ENCODE measurements around the gene KIF1A.

Gene KIF1A

GRCh38 chr2:240713071-240713927 lies 106.7 kb downstream of the KIF1A start:
- Histone ChIP-seq H3K9ac (ENCODE audit: low read depth, low read length) (no peak overlapping the region), H3K27ac (ENCODE audit: low read depth, low read length) (no peak overlapping the region), H3K4me3 (ENCODE audit: low read depth, low read length) (no peak overlapping the region), H3K4me1 (ENCODE audit: control insufficient read depth, insufficient read depth, low read length) (no peaks in the 10 kb centered on the region), H3K36me3 (ENCODE audit: control insufficient read depth, insufficient read depth, low read length) (peaks cover 21% of the 10 kb centered on the region), H3K27me3 (ENCODE audit: control insufficient read depth, insufficient read depth, low read length) (no peaks in the 10 kb centered on the region), H3K9me3 (ENCODE audit: control insufficient read depth, insufficient read depth, low read length) (no peaks in the 10 kb centered on the region)

GRCh38 chr2:240712121-240712520 lies 107.9 kb downstream of the KIF1A start:
- peaks cover 10% of the 10 kb centered on the region for H3K36me3 ChIP-seq (ENCODE audit: control insufficient read depth, insufficient read depth, low read length)
- H3K4me3 ChIP-seq (ENCODE audit: low read depth, low read length), result no peak overlapping the region
- H3K9me3 ChIP-seq (ENCODE audit: control insufficient read depth, insufficient read depth, low read length), result no peaks in the 10 kb centered on the region
- H3K9ac ChIP-seq (ENCODE audit: low read depth, low read length), result no peak overlapping the region
- no peak overlapping the region for H3K27ac ChIP-seq (ENCODE audit: low read depth, low read length)
- H3K4me1 ChIP-seq (ENCODE audit: control insufficient read depth, insufficient read depth, low read length), result no peaks in the 10 kb centered on the region
- H3K27me3 ChIP-seq (ENCODE audit: control insufficient read depth, insufficient read depth, low read length), result no peaks in the 10 kb centered on the region

DNA sequence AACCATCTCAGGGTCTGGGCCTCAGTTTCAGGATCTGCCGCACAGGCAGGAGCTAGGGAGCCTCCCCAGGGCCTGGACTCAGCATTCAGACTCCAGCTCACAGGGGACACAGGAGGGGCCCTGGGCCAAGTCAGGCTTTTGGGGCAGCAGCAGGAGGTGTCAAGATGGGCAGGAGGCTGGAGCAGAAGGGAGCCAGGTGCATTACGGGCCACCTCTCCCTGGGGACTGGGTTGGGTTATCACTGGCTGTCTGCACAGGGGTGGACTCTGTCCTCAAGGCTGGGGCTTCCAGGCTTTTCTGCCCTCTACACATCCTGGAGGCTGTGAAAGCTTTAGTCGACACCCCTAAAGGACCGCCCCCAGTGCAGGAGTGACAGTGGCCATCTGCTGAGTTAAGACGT lies 108.3 kb downstream of the KIF1A start:
- Histone ChIP-seq H3K4me3 (ENCODE audit: low read depth, low read length) (no peak overlapping the region), H3K36me3 (ENCODE audit: control insufficient read depth, insufficient read depth, low read length) (peaks cover 6% of the 10 kb centered on the region; the same call in 1 of the 2 replicates), H3K27ac (ENCODE audit: low read depth, low read length) (no peak overlapping the region), H3K4me1 (ENCODE audit: control insufficient read depth, insufficient read depth, low read length) (no peaks in the 10 kb centered on the region), H3K9ac (ENCODE audit: low read depth, low read length) (no peak overlapping the region), H3K9me3 (ENCODE audit: control insufficient read depth, insufficient read depth, low read length) (no peaks in the 10 kb centered on the region), H3K27me3 (ENCODE audit: control insufficient read depth, insufficient read depth, low read length) (no peaks in the 10 kb centered on the region)

GRCh38 chr2:240711296-240711695 lies 108.7 kb downstream of the KIF1A start:
- no peaks in the 10 kb centered on the region for H3K27me3 ChIP-seq (ENCODE audit: control insufficient read depth, insufficient read depth, low read length)
- H3K4me3 ChIP-seq (ENCODE audit: low read depth, low read length), result no peak overlapping the region
- no peak overlapping the region for H3K9ac ChIP-seq (ENCODE audit: low read depth, low read length)
- no peaks in the 10 kb centered on the region for H3K4me1 ChIP-seq (ENCODE audit: control insufficient read depth, insufficient read depth, low read length)
- H3K27ac ChIP-seq (ENCODE audit: low read depth, low read length), result no peak overlapping the region
- peaks cover 2% of the 10 kb centered on the region; the same call in 1 of the 2 replicates for H3K36me3 ChIP-seq (ENCODE audit: control insufficient read depth, insufficient read depth, low read length)
- H3K9me3 ChIP-seq (ENCODE audit: control insufficient read depth, insufficient read depth, low read length), result no peaks in the 10 kb centered on the region

DNA sequence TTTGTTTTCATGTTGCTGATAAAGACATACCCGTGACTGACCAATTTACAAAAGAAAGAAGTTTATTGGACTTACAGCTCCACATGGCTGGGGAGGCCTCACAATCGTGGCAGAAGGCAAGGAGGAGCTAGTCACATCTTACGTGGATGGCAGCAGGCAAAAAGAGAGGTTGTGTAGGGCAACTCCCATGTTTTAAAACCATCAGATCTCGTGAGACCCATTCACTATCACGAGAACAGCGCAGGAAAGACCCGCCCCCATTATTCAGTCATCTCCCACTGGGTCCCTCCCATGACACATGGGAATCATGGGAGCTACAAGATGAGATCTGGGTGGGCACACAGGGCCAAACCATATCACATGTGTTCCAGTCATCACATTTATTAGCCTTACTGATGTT lies 111.6 kb downstream of the KIF1A start:
- Histone ChIP-seq H3K36me3 (ENCODE audit: control insufficient read depth, insufficient read depth, low read length) (no peaks in the 10 kb centered on the region), H3K27me3 (ENCODE audit: control insufficient read depth, insufficient read depth, low read length) (no peaks in the 10 kb centered on the region), H3K9ac (ENCODE audit: low read depth, low read length) (no peak overlapping the region), H3K4me1 (ENCODE audit: control insufficient read depth, insufficient read depth, low read length) (no peaks in the 10 kb centered on the region), H3K27ac (ENCODE audit: low read depth, low read length) (no peak overlapping the region), H3K9me3 (ENCODE audit: control insufficient read depth, insufficient read depth, low read length) (no peaks in the 10 kb centered on the region), H3K4me3 (ENCODE audit: low read depth, low read length) (no peak overlapping the region)

DNA sequence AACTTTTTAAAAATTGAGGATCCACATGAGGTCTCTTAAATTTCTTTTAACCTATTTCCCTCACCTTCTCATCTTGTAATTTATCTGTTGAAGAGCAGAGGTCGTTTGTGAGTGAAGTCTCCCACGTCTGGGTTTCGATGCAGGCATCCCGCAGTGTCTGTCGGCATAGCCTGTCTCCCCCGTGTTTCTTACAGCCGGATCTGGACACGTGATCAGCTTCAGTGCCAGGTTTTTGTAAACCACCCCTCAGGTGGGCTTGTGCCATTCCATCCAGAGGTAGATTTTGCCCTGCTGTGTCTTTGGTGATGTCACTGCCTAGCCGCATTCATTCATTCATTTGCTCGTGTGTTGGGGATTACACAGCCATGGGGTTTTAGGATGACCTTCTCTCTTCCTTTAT lies 112.2 kb downstream of the KIF1A start:
- Histone ChIP-seq H3K9ac (ENCODE audit: low read depth, low read length) (no peak overlapping the region), H3K27me3 (ENCODE audit: control insufficient read depth, insufficient read depth, low read length) (no peaks in the 10 kb centered on the region), H3K4me3 (ENCODE audit: low read depth, low read length) (no peak overlapping the region), H3K4me1 (ENCODE audit: control insufficient read depth, insufficient read depth, low read length) (no peaks in the 10 kb centered on the region), H3K27ac (ENCODE audit: low read depth, low read length) (no peak overlapping the region), H3K9me3 (ENCODE audit: control insufficient read depth, insufficient read depth, low read length) (no peaks in the 10 kb centered on the region), H3K36me3 (ENCODE audit: control insufficient read depth, insufficient read depth, low read length) (no peaks in the 10 kb centered on the region)

DNA sequence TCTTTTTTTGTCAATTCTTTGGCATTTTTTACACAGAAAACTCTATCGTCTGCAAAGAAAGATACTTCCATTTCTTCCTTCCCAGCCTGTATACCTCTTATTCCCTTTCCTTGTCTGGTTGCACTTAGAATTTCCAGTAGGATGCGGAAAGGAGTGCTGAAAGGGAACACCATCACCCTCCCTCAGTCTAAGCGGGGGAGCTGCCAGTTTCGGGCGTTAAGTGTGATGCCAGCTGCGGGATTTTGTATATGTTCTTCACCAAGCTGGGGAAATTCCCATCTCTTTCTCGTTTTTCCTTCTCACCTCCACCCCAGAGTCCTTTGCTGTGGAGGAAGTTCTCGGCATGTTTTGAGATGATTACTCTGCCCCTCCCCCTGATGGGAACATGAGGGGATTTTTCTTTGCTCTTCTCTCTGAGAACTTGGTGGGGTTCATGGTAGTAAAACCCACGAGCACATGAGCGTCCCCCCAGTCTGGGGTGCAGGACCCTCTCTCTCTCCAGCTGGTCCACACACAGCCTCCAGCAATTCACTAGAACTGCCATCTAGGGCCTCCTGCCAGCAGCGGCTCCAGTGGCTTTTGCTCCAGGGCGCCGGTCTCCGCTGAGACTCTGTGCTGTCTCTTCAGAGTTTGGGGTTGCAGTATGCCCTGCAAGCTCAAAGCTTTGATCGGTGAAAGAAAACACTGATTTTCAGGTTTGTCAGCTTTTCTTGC lies 112.8 kb downstream of the KIF1A start:
- Histone ChIP-seq H3K27ac (ENCODE audit: low read depth, low read length) (no peak overlapping the region), H3K4me1 (ENCODE audit: control insufficient read depth, insufficient read depth, low read length) (no peaks in the 10 kb centered on the region), H3K4me3 (ENCODE audit: low read depth, low read length) (no peak overlapping the region), H3K27me3 (ENCODE audit: control insufficient read depth, insufficient read depth, low read length) (no peaks in the 10 kb centered on the region), H3K36me3 (ENCODE audit: control insufficient read depth, insufficient read depth, low read length) (no peaks in the 10 kb centered on the region), H3K9ac (ENCODE audit: low read depth, low read length) (no peak overlapping the region), H3K9me3 (ENCODE audit: control insufficient read depth, insufficient read depth, low read length) (no peaks in the 10 kb centered on the region)

- Histone ChIP-seq H3K36me3 (ENCODE audit: control insufficient read depth, insufficient read depth, low read length) (no peaks in the 10 kb centered on the region), H3K27ac (ENCODE audit: low read depth, low read length) (no peak overlapping the region), H3K9me3 (ENCODE audit: control insufficient read depth, insufficient read depth, low read length) (no peaks in the 10 kb centered on the region), H3K4me1 (ENCODE audit: control insufficient read depth, insufficient read depth, low read length) (no peaks in the 10 kb centered on the region), H3K27me3 (ENCODE audit: control insufficient read depth, insufficient read depth, low read length) (no peaks in the 10 kb centered on the region), H3K4me3 (ENCODE audit: low read depth, low read length) (no peak overlapping the region), H3K9ac (ENCODE audit: low read depth, low read length) (no peak overlapping the region)
These were observed 114.7 kb downstream of the KIF1A start for GRCh38 chr2:240705204-240705791.

DNA sequence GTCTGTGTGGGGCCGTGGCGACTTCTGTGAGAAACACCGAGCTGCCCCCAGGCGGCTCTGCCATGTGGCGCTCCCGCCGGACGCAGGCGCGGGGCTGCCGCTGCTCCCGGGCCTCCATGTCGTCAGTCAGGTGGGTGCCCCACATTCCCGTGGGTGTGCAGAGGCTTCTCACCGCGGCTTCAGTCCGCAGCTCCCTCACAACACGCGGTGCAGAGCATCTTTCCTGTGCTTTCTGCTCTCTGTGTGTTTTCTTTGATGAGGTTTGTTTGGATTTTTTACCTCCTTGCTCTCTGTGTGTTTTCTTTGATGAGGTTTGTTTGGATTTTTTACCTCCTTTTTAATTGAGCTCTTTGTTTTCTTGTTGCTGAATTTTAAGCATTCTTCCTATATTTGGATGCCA lies 115.4 kb downstream of the KIF1A start:
- no peaks in the 10 kb centered on the region for H3K36me3 ChIP-seq (ENCODE audit: control insufficient read depth, insufficient read depth, low read length)
- H3K9me3 ChIP-seq (ENCODE audit: control insufficient read depth, insufficient read depth, low read length), result no peaks in the 10 kb centered on the region
- H3K9ac ChIP-seq (ENCODE audit: low read depth, low read length), result no peak overlapping the region
- H3K27ac ChIP-seq (ENCODE audit: low read depth, low read length), result no peak overlapping the region
- no peak overlapping the region for H3K4me3 ChIP-seq (ENCODE audit: low read depth, low read length)
- H3K4me1 ChIP-seq (ENCODE audit: control insufficient read depth, insufficient read depth, low read length), result no peaks in the 10 kb centered on the region
- H3K27me3 ChIP-seq (ENCODE audit: control insufficient read depth, insufficient read depth, low read length), result no peaks in the 10 kb centered on the region

- Histone ChIP-seq H3K36me3 (ENCODE audit: control insufficient read depth, insufficient read depth, low read length) (no peaks in the 10 kb centered on the region), H3K27me3 (ENCODE audit: control insufficient read depth, insufficient read depth, low read length) (no peaks in the 10 kb centered on the region), H3K4me3 (ENCODE audit: low read depth, low read length) (no peak overlapping the region), H3K9ac (ENCODE audit: low read depth, low read length) (no peak overlapping the region), H3K4me1 (ENCODE audit: control insufficient read depth, insufficient read depth, low read length) (no peaks in the 10 kb centered on the region), H3K27ac (ENCODE audit: low read depth, low read length) (no peak overlapping the region), H3K9me3 (ENCODE audit: control insufficient read depth, insufficient read depth, low read length) (no peaks in the 10 kb centered on the region)
These were observed 116.3 kb downstream of the KIF1A start for GRCh38 chr2:240703417-240704341.

Measured in HUES48 (cell line).